Bronchial epithelial cell (primary cell): ENCODE measurements around the gene TXLNB. TPM values are rescaled to one million over a fixed set of nuclear protein-coding genes. Genes with fewer than 3 reads are reported as not detected.

Experiments used
- DNase-seq: peaks from one replicate; pipeline ENCODE4 v3.0.0-alpha.2; 2010; ENCODE audit warnings: low read depth
- FAIRE-seq: peaks from 2 replicates; lab custom pipeline; 2011; peaks lifted over from hg19 to GRCh38; lab: Jason Lieb, UNC
- H3K27me3 ChIP-seq: 2 replicates; pipeline ENCODE4 v1.5.1; 2011; ENCODE audit warnings: low read length; ENCODE audit not compliant: control insufficient read depth, insufficient read depth
- H3K36me3 ChIP-seq: 2 replicates; pipeline ENCODE4 v1.5.1; 2011; ENCODE audit warnings: low read length; ENCODE audit not compliant: control insufficient read depth, insufficient read depth
- H3K4me3 ChIP-seq: 2 replicates; pipeline ENCODE4 v1.5.1; 2011; ENCODE audit warnings: mild to moderate bottlenecking, low read depth, low read length, control low read depth
- CTCF ChIP-seq: IDR thresholded peaks from 2 replicates; pipeline ENCODE4 v1.5.1; 2011; ENCODE audit warnings: mild to moderate bottlenecking, moderate library complexity, low read length, control low read depth, inconsistent platforms; ENCODE audit not compliant: insufficient read depth, severe bottlenecking
- total RNA-seq: library from RNA; depleted of rRNA; stranded (reverse); fragments of >200 nt; gene quantifications from 2 replicates; pipeline ENCODE4 v1.2.1, GENCODE V29; 2014

TXLNB gene
- total RNA-seq, 1 donor from 2014 or later, result under 0.01 TPM

- H3K4me3 ChIP-seq, result no peak overlapping the region
- FAIRE-seq (no peak), DNase-seq (no peak)
- no peak for TF ChIP-seq CTCF
- no peaks in the 10 kb centered on the region for H3K36me3 ChIP-seq
- peaks cover 4% of the 10 kb centered on the region for H3K27me3 ChIP-seq
These were observed 35.7 kb downstream of the TXLNB start for GRCh38 chr6:139256087-139256486.

- DNase-seq (no peak), FAIRE-seq (no peak)
- Histone ChIP-seq H3K27me3 (peaks cover 1% of the 10 kb centered on the region), H3K4me3 (no peak overlapping the region), H3K36me3 (no peaks in the 10 kb centered on the region)
- TF ChIP-seq CTCF, result no peak
These were observed 37.6 kb downstream of the TXLNB start for GRCh38 chr6:139254196-139254595.

GRCh38 chr6:139253656-139254055 is 38.1 kb downstream of the TXLNB start:
- H3K4me3 ChIP-seq, result no peak overlapping the region
- DNase-seq (no peak), FAIRE-seq (no peak)
- H3K36me3 ChIP-seq, result no peaks in the 10 kb centered on the region
- no peak for TF ChIP-seq CTCF
- peaks cover 1% of the 10 kb centered on the region for H3K27me3 ChIP-seq

GRCh38 chr6:139251691-139252390 is 40.0 kb downstream of the TXLNB start:
- Histone ChIP-seq H3K36me3 (no peaks in the 10 kb centered on the region), H3K4me3 (no peak overlapping the region), H3K27me3 (no peaks in the 10 kb centered on the region)
- FAIRE-seq (no peak), DNase-seq (no peak)
- TF ChIP-seq CTCF, result no peak

GRCh38 chr6:139251045-139251690 is 40.6 kb downstream of the TXLNB start:
- no peak for FAIRE-seq
- Histone ChIP-seq H3K36me3 (no peaks in the 10 kb centered on the region), H3K4me3 (no peak overlapping the region), H3K27me3 (no peaks in the 10 kb centered on the region)
- no peak for TF ChIP-seq CTCF
- DNase-seq, result no peak
